Measurements from ENCODE around the gene LCN9. TPM values are rescaled to one million over a fixed set of nuclear protein-coding genes. Genes with fewer than 3 reads are reported as not detected.
"Not testable (repeated sequence)": the region's sequence is repeated elsewhere in the genome, so short reads cannot be mapped to it uniquely, and the experiment has no call there.

The LCN9 gene
- total and polyA plus RNA-seq, 7 donors, result not detected

- H3K4me1 ChIP-seq, result no peaks in the 10 kb centered on the region
- DNase-seq, result no peak
- H3K27me3 ChIP-seq, result peaks cover 0 to 41% (median 0%) of the 10 kb centered on the region in 3 donors
- TF ChIP-seq POLR2AphosphoS5 (IDR thresholded peaks at IDR 0.05), result no peak
- no peaks in the 10 kb centered on the region for H3K9me3 ChIP-seq
- H3K36me3 ChIP-seq, result no peaks in the 10 kb centered on the region
- WGBS, 2 donors, result 61 to 62% methylated on average over 29 of the region's 29 CpGs
- intact Hi-C loops (cut with DNase I), result no loop called here
- H3K27ac ChIP-seq, result no peak overlapping the region
- no peak overlapping the region for H3K4me3 ChIP-seq
Measured at GRCh38 chr9:135666534-135667462, 3.7 kb downstream of the LCN9 start.

DNA sequence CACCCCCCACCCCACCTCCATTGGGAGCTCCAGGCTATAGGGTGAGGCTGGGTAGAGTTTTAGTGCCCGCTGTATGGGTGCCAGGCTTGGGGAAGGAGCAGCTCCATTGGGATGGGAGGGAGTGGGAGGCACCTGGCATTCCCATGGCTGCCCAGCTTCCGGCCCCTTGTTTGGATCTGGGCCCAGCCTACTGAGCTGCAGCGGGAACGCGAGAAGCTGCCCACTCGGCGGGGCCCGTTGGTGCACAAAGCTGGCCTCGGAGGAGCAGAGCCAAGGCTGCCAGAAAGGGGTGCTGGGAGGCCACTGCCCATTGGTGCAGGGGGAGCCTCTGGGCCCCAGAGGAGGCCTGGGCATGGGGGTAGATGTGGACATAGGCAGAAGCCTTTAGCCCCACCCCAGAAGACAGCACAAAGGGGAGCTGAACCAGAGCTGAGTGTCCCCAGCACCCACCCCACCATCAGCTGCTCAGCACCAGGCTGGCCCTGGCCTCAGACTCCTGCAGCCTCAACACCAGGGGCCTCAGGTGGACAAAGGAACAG lies 4.4 kb downstream of the LCN9 start:
- H3K27ac ChIP-seq, result no peak overlapping the region
- TF ChIP-seq EP300 (IDR thresholded peaks at IDR 0.05) (no peak), POLR2A (IDR thresholded peaks at IDR 0.05) (no peak), POLR2AphosphoS5 (IDR thresholded peaks at IDR 0.05) (no peak)
- TF ChIP-seq, protein P1, sequence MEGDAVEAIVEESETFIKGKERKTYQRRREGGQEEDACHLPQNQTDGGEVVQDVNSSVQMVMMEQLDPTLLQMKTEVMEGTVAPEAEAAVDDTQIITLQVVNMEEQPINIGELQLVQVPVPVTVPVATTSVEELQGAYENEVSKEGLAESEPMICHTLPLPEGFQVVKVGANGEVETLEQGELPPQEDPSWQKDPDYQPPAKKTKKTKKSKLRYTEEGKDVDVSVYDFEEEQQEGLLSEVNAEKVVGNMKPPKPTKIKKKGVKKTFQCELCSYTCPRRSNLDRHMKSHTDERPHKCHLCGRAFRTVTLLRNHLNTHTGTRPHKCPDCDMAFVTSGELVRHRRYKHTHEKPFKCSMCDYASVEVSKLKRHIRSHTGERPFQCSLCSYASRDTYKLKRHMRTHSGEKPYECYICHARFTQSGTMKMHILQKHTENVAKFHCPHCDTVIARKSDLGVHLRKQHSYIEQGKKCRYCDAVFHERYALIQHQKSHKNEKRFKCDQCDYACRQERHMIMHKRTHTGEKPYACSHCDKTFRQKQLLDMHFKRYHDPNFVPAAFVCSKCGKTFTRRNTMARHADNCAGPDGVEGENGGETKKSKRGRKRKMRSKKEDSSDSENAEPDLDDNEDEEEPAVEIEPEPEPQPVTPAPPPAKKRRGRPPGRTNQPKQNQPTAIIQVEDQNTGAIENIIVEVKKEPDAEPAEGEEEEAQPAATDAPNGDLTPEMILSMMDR (IDR thresholded peaks at IDR 0.05), result no peak
- DNase-seq, result no peak
- no peaks in the 10 kb centered on the region for H3K9me3 ChIP-seq
- no peaks in the 10 kb centered on the region for H3K36me3 ChIP-seq
- no peak overlapping the region for H3K4me3 ChIP-seq
- intact Hi-C loops (cut with DNase I), result no loop called here
- 83 to 85% methylated on average over 9 of the region's 9 CpGs for WGBS, 2 donors
- H3K4me1 ChIP-seq, result no peaks in the 10 kb centered on the region
- H3K27me3 ChIP-seq, result peaks cover 0 to 38% (median 0%) of the 10 kb centered on the region in 3 donors

DNA sequence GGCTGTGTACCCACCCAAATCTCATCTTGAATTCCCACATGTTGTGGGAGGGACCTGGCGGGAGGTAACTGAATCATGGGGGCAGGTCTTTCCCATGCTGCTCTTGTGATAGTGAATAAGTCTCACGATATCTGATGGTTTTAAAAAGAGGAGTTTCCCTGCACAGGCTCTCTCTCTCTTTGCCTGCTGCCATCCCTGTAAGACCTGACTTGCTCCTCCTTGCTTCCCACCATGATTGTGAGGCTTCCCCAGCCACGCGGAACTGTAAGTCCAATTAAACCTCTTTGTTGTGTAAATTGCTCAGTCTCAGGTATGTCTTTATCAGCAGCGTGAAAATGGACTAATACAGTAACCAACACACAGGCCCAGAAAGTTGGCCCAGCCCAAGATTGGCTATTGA lies 5.9 kb downstream of the LCN9 start:
- intact Hi-C loops (cut with DNase I), result not testable (repeated sequence)
- peaks cover 0 to 27% (median 0%) of the 10 kb centered on the region in 3 donors for H3K27me3 ChIP-seq

GRCh38 chr9:135669616-135670285 lies 6.6 kb downstream of the LCN9 start:
- no peaks in the 10 kb centered on the region for H3K36me3 ChIP-seq
- WGBS, 2 donors, result 94 to 96% methylated on average over 9 of the region's 9 CpGs
- no peak overlapping the region for H3K4me3 ChIP-seq
- peaks cover 0 to 20% (median 0%) of the 10 kb centered on the region in 3 donors for H3K27me3 ChIP-seq
- no peak overlapping the region for H3K27ac ChIP-seq
- intact Hi-C loops (cut with DNase I), result no loop called here
- no peaks in the 10 kb centered on the region for H3K4me1 ChIP-seq
- TF ChIP-seq POLR2A (IDR thresholded peaks at IDR 0.05), result no peak
- TF ChIP-seq EP300 (IDR thresholded peaks at IDR 0.05), result no peak
- no peak for TF ChIP-seq POLR2AphosphoS5 (IDR thresholded peaks at IDR 0.05)
- TF ChIP-seq, protein P1 (IDR thresholded peaks at IDR 0.05), result no peak
- peak; percentile 59 for DNase-seq
- H3K9me3 ChIP-seq, result no peaks in the 10 kb centered on the region

More for the DNA sequence above, 5.9 kb downstream of the LCN9 start:
- 87 to 89% methylated on average over 5 of the region's 5 CpGs for WGBS, 2 donors
- H3K4me3 ChIP-seq, H3K4me1 ChIP-seq, H3K9me3 ChIP-seq, H3K27ac ChIP-seq, H3K36me3 ChIP-seq: not testable (repeated sequence)
- DNase-seq, result peak; percentile 18

DNA sequence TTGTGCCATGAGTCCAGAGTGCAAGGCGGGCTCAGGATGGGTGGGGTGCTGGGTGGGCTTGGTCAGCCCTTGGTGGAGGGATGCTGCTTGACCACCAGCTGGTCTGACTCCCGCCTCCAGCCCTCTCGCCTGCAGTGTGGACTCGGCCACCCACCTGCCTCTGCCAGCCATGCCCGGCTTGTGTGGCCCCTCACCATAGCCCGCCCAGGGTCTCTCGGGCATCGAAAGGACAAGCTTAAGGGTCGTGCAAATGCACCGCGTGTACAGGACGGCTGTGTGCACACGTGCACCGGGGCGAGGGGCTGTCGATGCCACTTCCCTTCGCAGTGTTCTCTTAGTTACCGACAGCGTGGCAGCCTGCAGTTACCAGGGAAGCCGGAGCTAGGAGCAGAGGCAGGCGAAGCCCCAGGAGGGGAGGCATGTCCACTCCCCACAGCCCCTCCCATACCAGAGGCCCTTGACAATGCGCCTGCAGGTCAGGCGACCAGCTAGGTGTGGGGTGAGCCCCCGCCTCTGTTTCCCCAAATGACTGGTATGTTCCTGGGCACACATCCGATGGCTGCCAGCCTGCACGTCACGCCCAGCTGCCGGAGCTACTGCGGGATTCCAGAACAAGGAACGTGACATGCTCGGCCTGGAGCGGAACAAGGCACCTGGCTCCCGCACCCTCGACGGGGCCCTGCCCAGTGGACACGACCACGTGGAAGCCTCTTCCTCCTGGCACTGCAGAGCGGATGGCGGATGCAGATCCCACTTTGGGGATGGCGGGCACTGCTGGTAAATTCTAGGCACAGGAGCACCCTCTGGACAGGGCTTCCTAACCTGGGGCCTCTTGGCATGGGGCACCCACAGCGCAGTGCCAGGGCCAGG lies 7.8 kb downstream of the LCN9 start:
- Histone ChIP-seq H3K4me3 (no peak overlapping the region), H3K27ac (no peak overlapping the region), H3K9me3 (no peaks in the 10 kb centered on the region), H3K4me1 (no peaks in the 10 kb centered on the region), H3K27me3 (peaks cover 0 to 19% (median 0%) of the 10 kb centered on the region in 3 donors), H3K36me3 (no peaks in the 10 kb centered on the region)
- TF ChIP-seq POLR2AphosphoS5 (IDR thresholded peaks at IDR 0.05), result no peak
- TF ChIP-seq EP300 (IDR thresholded peaks at IDR 0.05), result no peak
- WGBS, 2 donors, result 86 to 87% methylated on average over 41 of the region's 41 CpGs
- intact Hi-C loops (cut with DNase I), result no loop called here
- DNase-seq, result peak; percentile 57
